K562 (cell line): ENCODE results near the gene RNF213. TPM values are rescaled to one million over a fixed set of nuclear protein-coding genes. Genes with fewer than 3 reads are reported as not detected.

Experiments
- ATAC-seq: fragments of 200-7000 bp; cut with Tn5 transposase; 3 replicates; pipeline ENCODE4 v1.9.1; 2020; ENCODE audit warnings: moderate library complexity
- BruUV-seq: library from RNA; stranded (reverse); fragments of 400-500 nt; replicated peaks from 2 replicates; lab custom pipeline; 2021; lab: Mats Ljungman, UMichigan
- CTCF ChIA-PET: fragments of 300-600 bp; formaldehyde crosslinking; extraction: SDS; loops from one replicate; lab custom pipeline; 2021; ENCODE audit warnings: low intra/inter-chr PET ratio; lab: Yijun Ruan, JAX
- POLR2A ChIA-PET: fragments of 300-600, 350-650 bp; sonication (Branson Sonifier 250); formaldehyde crosslinking; extraction: SDS; loops from one replicate; lab custom pipeline; 2021; ENCODE audit warnings: antibody characterized with exemption, inconsistent platforms; lab: Yijun Ruan, JAX
- DNase-seq, 4 experiments: peaks; one replicate each; pipeline versions ENCODE4 v3.0.0 to v3.0.0-alpha.2; 2011 to 2018; ENCODE audit warnings: low spot score in 3 of 4, mixed read lengths in 3 of 4; ENCODE audit errors: extremely low read depth in 1 of 4
- FAIRE-seq: peaks from 2 replicates; lab custom pipeline; 2011; peaks lifted over from hg19 to GRCh38; lab: Jason Lieb, UNC
- H2AFZ ChIP-seq: 2 replicates; pipeline ENCODE4 v1.6.0; 2011; ENCODE audit warnings: low read depth, low read length, control low read depth, inconsistent platforms
- H3K27ac ChIP-seq: fragments of 200-600 bp; 3 replicates; pipeline ENCODE4 v1.8.0; 2011; ENCODE audit warnings: low read depth, mild to moderate bottlenecking, control low read depth, inconsistent platforms, low read length, moderate library complexity, mixed read lengths; ENCODE audit errors: extremely low read depth
- H3K27me3 ChIP-seq, 2 experiments: fragments of 300-600 bp in 1 of 2; 2 replicates in 1 of 2; 3 replicates in 1 of 2; pipeline versions ENCODE4 v1.6.0 to v1.8.0; 2011; ENCODE audit warnings: inconsistent platforms in 2 of 2, low read length in 2 of 2, mild to moderate bottlenecking in 1 of 2, mixed read lengths in 1 of 2, moderate library complexity in 1 of 2; ENCODE audit not compliant: control insufficient read depth in 2 of 2, insufficient read depth in 2 of 2
- H3K36me3 ChIP-seq: fragments of 300-600 bp; 3 replicates; pipeline ENCODE4 v1.8.0; 2011; ENCODE audit warnings: mild to moderate bottlenecking, low read length, inconsistent platforms; ENCODE audit not compliant: control insufficient read depth, insufficient read depth
- H3K4me1 ChIP-seq, 2 experiments: fragments of 200-600 bp in 1 of 2; replicated peaks in 1 of 2; 2 replicates in 1 of 2; 3 replicates in 1 of 2; pipeline versions ENCODE4 v1.5.1 to v1.8.0; 2011; ENCODE audit warnings: inconsistent platforms in 2 of 2, low read length in 2 of 2, mild to moderate bottlenecking in 1 of 2, mixed read lengths in 1 of 2, moderate library complexity in 1 of 2; ENCODE audit not compliant: control insufficient read depth in 2 of 2, insufficient read depth in 2 of 2
- H3K4me2 ChIP-seq: 2 replicates; pipeline ENCODE4 v1.6.1; 2011; ENCODE audit warnings: low read length, control low read depth, inconsistent platforms, mixed read lengths; ENCODE audit not compliant: insufficient read depth
- H3K4me3 ChIP-seq: fragments of 200-600 bp; sonication (generic), shearing (Covaris generic); 2 replicates; pipeline ENCODE4 v1.5.1; 2016; ENCODE audit warnings: control low read depth, inconsistent platforms
- H3K79me2 ChIP-seq: fragments of 200-600 bp; 3 replicates; pipeline ENCODE4 v1.8.0; 2011; ENCODE audit warnings: low read length, inconsistent platforms; ENCODE audit not compliant: control insufficient read depth, insufficient read depth
- H3K9ac ChIP-seq, 2 experiments: 2 replicates each; pipeline versions ENCODE4 v1.6.0 to v1.6.1; 2011; ENCODE audit warnings: low read depth in 2 of 2, low read length in 2 of 2, control low read depth in 1 of 2, inconsistent platforms in 1 of 2, mild to moderate bottlenecking in 1 of 2, mixed read lengths in 1 of 2; ENCODE audit not compliant: insufficient read depth in 1 of 2
- H3K9me1 ChIP-seq: one replicate; pipeline ENCODE4 v1.6.0; 2011; ENCODE audit warnings: inconsistent platforms, mild to moderate bottlenecking, low read length, moderate library complexity; ENCODE audit not compliant: control insufficient read depth, insufficient read depth
- H3K9me3 ChIP-seq: replicated peaks from 2 replicates; pipeline ENCODE4 v1.5.1; 2011; ENCODE audit warnings: low read depth, low read length, inconsistent platforms; ENCODE audit not compliant: control insufficient read depth, insufficient read depth
- H4K20me1 ChIP-seq: replicated peaks from 2 replicates; pipeline ENCODE4 v1.6.1; 2011; ENCODE audit warnings: low read length, inconsistent platforms, mixed read lengths; ENCODE audit not compliant: control insufficient read depth, insufficient read depth
- ELF4 ChIP-seq: fragments of 450-650 bp; formaldehyde crosslinking; IDR thresholded peaks from 2 replicates; pipeline ENCODE4 v1.4.0; 2022; ENCODE audit warnings: missing genetic modification characterization
- ESRRB ChIP-seq: fragments of 250-450 bp; sonication (Bioruptor Pico); IDR thresholded peaks from 2 replicates; pipeline ENCODE4 v1.5.0; 2020; ENCODE audit warnings: mild to moderate bottlenecking, moderate library complexity, borderline replicate concordance
- KAT2B ChIP-seq: IDR thresholded peaks from one replicate; pipeline ENCODE4 v1.6.1; 2012; ENCODE audit warnings: low read depth, mild to moderate bottlenecking, control low read depth, inconsistent platforms, low read length, moderate library complexity
- NR2C2 ChIP-seq, 2 experiments: fragments of 200-800 bp in 1 of 2; sonication (Bioruptor generic) in 1 of 2; sonication (generic) in 1 of 2; formaldehyde crosslinking in 1 of 2; IDR thresholded peaks; 2 replicates each; pipeline versions ENCODE4 v1.6.1 to v1.8.0; 2016 to 2022; ENCODE audit warnings: mild to moderate bottlenecking in 1 of 2, missing compliant biosample characterization in 1 of 2, missing genetic modification characterization in 1 of 2, missing genetic modification reagents in 1 of 2
- PCBP1 ChIP-seq: fragments of 200-400 bp; formaldehyde crosslinking; IDR thresholded peaks from 2 replicates; pipeline ENCODE4 v1.6.1; 2018; ENCODE audit warnings: mild to moderate bottlenecking, low read depth, low read length; ENCODE audit not compliant: poor library complexity, severe bottlenecking
- RBFOX2 ChIP-seq: fragments of 200-400 bp; formaldehyde crosslinking; IDR thresholded peaks from 2 replicates; pipeline ENCODE4 v1.6.1; 2017; ENCODE audit warnings: low read depth, mild to moderate bottlenecking, low read length, moderate library complexity
- WHSC1 ChIP-seq: IDR thresholded peaks from one replicate; pipeline ENCODE4 v1.6.1; 2012; ENCODE audit warnings: low read length, control low read depth, inconsistent platforms
- ZBTB17 ChIP-seq: fragments of 450-650 bp; formaldehyde crosslinking; IDR thresholded peaks from 2 replicates; pipeline ENCODE4 v1.4.0; 2020; ENCODE audit warnings: mild to moderate bottlenecking
- ZNF766 ChIP-seq: fragments of 200-800 bp; sonication (Bioruptor generic); conservative IDR thresholded peaks from 2 replicates; pipeline ENCODE4 v1.6.1; 2016; ENCODE audit warnings: missing genetic modification characterization, missing compliant biosample characterization
- WGBS: fragments of 100-300 bp; shearing (Covaris generic); methylation state at CpG from one replicate; pipeline ENCODE4 v1.1.6; 2016; ENCODE audit warnings: low coverage, mixed read lengths; ENCODE audit not compliant: insufficient coverage; ENCODE audit errors: missing lambda C conversion rate; 5-methylcytosine and 5-hydroxymethylcytosine counted together
- in situ Hi-C: fragments of 300-500 bp; cut with MboI; formaldehyde crosslinking; loops from 4 replicates; pipeline ENCODE4 v1.15.0; 2018; ENCODE audit warnings: inconsistent platforms, mixed read lengths
- intact Hi-C: fragments of 100-400 bp; cut with micrococcal nuclease; formaldehyde crosslinking; loops from 2 replicates; pipeline ENCODE4 v1.14.2; 2022
- polyA plus RNA-seq, 8 experiments: library from polyadenylated mRNA; depleted of rRNA in 4 of 8; stranded (reverse) in 5 of 8; unstranded in 3 of 8; fragments of >200 nt; fragmentation: Nextera tagmentation in 2 of 8; fragmentation: Illumina TruSeq in 1 of 8; extraction: Ambion mirVana in 2 of 8; extraction: Trizol in 1 of 8; gene quantifications; 2 replicates each; pipeline versions ENCODE4 v1.2.1 to v1.2.3, GENCODE V29; 2011 to 2014; ENCODE audit warnings: inconsistent platforms in 1 of 8, missing spikeins in 1 of 8
- total RNA-seq, 7 experiments: library from RNA; depleted of rRNA in 6 of 7; stranded (reverse); fragments of >200 nt in 6 of 7; fragmentation: Illumina TruSeq in 2 of 7; extraction: Trizol in 2 of 7; gene quantifications; 2 replicates each; pipeline versions ENCODE4 v1.2.1 to v1.2.3, GENCODE V29; 2011 to 2021; ENCODE audit warnings: low replicate concordance in 1 of 7
- TF ChIP-seq, protein P1 (sequence below): fragments of 250-450 bp; sonication (Bioruptor Pico); IDR thresholded peaks from 2 replicates; pipeline ENCODE4 v1.4.0; 2020; ENCODE audit warnings: mild to moderate bottlenecking, moderate library complexity

Gene RNF213
- total and polyA plus RNA-seq, 9 of the 15 experiments (the other 6 are each of a cell fraction or from before 2014, with no cell fraction given), result 5.3 to 33.6 (median 17.9) TPM

GRCh38 chr17:80260791-80261158 lies at the start of gene RNF213 (continued):
- TF ChIP-seq NR2C2 (CRISPR knock-in tag; IDR thresholded peaks at IDR 0.05), result no peak
- TF ChIP-seq NR2C2 (tag; IDR thresholded peaks at IDR 0.05), result peak; percentile 55; the same call in 1 of the 2 replicates
- no peak for TF ChIP-seq ELF4
- TF ChIP-seq PCBP1, result peak; percentile 48

DNA sequence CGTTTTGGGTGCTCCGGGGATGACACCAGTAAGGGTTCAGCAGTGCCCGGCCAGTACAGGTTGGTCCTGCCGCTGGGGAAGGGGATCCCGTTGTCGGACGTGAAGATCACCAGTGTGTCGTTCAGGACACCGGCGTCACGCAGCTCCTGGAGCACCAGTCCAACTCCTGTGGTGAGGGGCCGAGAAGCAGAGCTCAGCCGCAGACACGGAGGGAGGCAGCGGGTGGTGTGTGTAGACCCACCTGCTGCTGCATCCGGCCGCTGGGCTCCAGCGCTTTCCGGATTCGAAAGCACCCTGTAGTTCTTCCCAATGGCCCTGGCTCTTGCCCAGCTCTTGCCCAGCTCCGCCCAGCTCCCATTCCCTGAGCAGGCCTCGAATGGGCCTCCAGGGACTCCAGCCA lies 48.5 kb upstream of the RNF213 start:
- no peaks in the 10 kb centered on the region for H3K9me3 ChIP-seq
- WGBS, result 93% methylated on average over 18 of the region's 22 CpGs
- BruUV-seq, result no TSS peak
- ATAC-seq (no peak), FAIRE-seq (no peak), DNase-seq (no peak)
- no peaks in the 10 kb centered on the region for H3K27me3 ChIP-seq
- ChIA-PET POLR2A (interaction anchor here (0.7 kb wide), 1 partner anchor 85 kb away, joined by 3 read pairs; no protein-coding TSS in a partner anchor), CTCF (no interaction called here)
- H3K4me2 ChIP-seq, result no peak overlapping the region
- H3K4me3 ChIP-seq, result no peak overlapping the region
- no peaks in the 10 kb centered on the region for H4K20me1 ChIP-seq
- H3K9me1 ChIP-seq, result no peaks in the 10 kb centered on the region
- TF ChIP-seq RBFOX2 (0 out of 2 replicates have a peak, but pooled peaks have one; percentile 21), KAT2B (no peak), ZNF766 (no peak), WHSC1 (no peak), ZBTB17 (CRISPR knock-in tag) (no peak), ESRRB (no peak)
- TF ChIP-seq, protein P1, sequence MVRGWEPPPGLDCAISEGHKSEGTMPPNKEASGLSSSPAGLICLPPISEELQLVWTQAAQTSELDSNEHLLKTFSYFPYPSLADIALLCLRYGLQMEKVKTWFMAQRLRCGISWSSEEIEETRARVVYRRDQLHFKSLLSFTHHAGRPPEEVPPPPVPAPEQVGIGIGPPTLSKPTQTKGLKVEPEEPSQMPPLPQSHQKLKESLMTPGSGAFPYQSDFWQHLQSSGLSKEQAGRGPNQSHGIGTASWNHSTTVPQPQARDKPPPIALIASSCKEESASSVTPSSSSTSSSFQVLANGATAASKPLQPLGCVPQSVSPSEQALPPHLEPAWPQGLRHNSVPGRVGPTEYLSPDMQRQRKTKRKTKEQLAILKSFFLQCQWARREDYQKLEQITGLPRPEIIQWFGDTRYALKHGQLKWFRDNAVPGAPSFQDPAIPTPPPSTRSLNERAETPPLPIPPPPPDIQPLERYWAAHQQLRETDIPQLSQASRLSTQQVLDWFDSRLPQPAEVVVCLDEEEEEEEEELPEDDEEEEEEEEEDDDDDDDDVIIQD (CRISPR knock-in tag), result no peak
- H3K79me2 ChIP-seq, result no peaks in the 10 kb centered on the region
- in situ Hi-C loops, result no loop called here
- no peak overlapping the region for H2AFZ ChIP-seq
- H3K9ac ChIP-seq, result peak overlapping the region in 1 of 2 experiments; percentile 17; a peak in 1 of 4 replicates
- H3K4me1 ChIP-seq, result peaks cover 0 to 15% of the 10 kb centered on the region in 2 experiments; a peak in 1 of 5 replicates
- H3K36me3 ChIP-seq, result peaks cover 41% of the 10 kb centered on the region; the same call in 1 of the 3 replicates
- intact Hi-C loops, result no loop called here
- H3K27ac ChIP-seq, result no peak overlapping the region
